HepG2 (cell line): ENCODE data around the gene GPR17. TPM values are rescaled to one million over a fixed set of nuclear protein-coding genes. Genes with fewer than 3 reads are reported as not detected.

Experiments
- ATAC-seq: fragments of 200-7000 bp; cut with Tn5 transposase; 3 replicates; pipeline ENCODE4 v1.9.1; 2020; ENCODE audit warnings: mild to moderate bottlenecking, moderate library complexity
- BruUV-seq: library from RNA; stranded (reverse); fragments of 400-500 nt; replicated peaks from 2 replicates; lab custom pipeline; 2021; lab: Mats Ljungman, UMichigan
- CTCF ChIA-PET: fragments of 300-600 bp; formaldehyde crosslinking; extraction: SDS; loops from one replicate; lab custom pipeline; 2021; ENCODE audit warnings: low total read pairs, inconsistent platforms, low intra/inter-chr PET ratio; lab: Yijun Ruan, JAX
- POLR2A ChIA-PET: fragments of 350-600 bp; sonication (Branson Sonifier 250); formaldehyde crosslinking; loops from one replicate; lab custom pipeline; 2020; ENCODE audit warnings: antibody characterized with exemption, inconsistent platforms; lab: Yijun Ruan, JAX
- DNase-seq: peaks from one replicate; pipeline ENCODE4 v3.0.0-alpha.2; 2015; ENCODE audit warnings: low spot score
- FAIRE-seq: peaks from 3 replicates; lab custom pipeline; 2011; peaks lifted over from hg19 to GRCh38; lab: Jason Lieb, UNC
- H2AFZ ChIP-seq: one replicate; pipeline ENCODE4 v1.6.1; 2011; ENCODE audit warnings: low read length, inconsistent platforms
- H3K27ac ChIP-seq: fragments of 300-600 bp; 3 replicates; pipeline ENCODE4 v1.8.0; 2011; ENCODE audit warnings: mixed run types, mild to moderate bottlenecking, mixed read lengths, low read length, inconsistent platforms; ENCODE audit not compliant: insufficient read depth; ENCODE audit errors: extremely low read length
- H3K27me3 ChIP-seq, 2 experiments: fragments of 200-600 bp in 1 of 2; 2 replicates in 1 of 2; 3 replicates in 1 of 2; pipeline versions ENCODE4 v1.6.0 to v1.8.0; 2011; ENCODE audit warnings: low read length in 2 of 2, mild to moderate bottlenecking in 2 of 2, moderate library complexity in 2 of 2, inconsistent platforms in 1 of 2; ENCODE audit not compliant: insufficient read depth in 2 of 2, control insufficient read depth in 1 of 2
- H3K36me3 ChIP-seq, 2 experiments: fragments of 200-600 bp in 1 of 2; replicated peaks in 1 of 2; 2 replicates in 1 of 2; 3 replicates in 1 of 2; pipeline versions ENCODE4 v1.5.1 to v1.8.0; 2011; ENCODE audit warnings: low read length in 2 of 2, inconsistent platforms in 1 of 2; ENCODE audit not compliant: insufficient read depth in 2 of 2, control insufficient read depth in 1 of 2
- H3K4me1 ChIP-seq: 2 replicates; pipeline ENCODE4 v1.5.1; 2012; ENCODE audit warnings: low read length, inconsistent platforms; ENCODE audit not compliant: insufficient read depth
- H3K4me2 ChIP-seq: 2 replicates; pipeline ENCODE4 v1.6.0; 2011; ENCODE audit warnings: low read depth, low read length, inconsistent platforms
- H3K4me3 ChIP-seq, 3 experiments: fragments of 200-600 bp in 1 of 3; sonication (generic), shearing (Covaris generic) in 1 of 3; replicated peaks in 1 of 3; 2 replicates each; pipeline ENCODE4 v1.5.1; 2011 to 2016; ENCODE audit warnings: low read length in 3 of 3, inconsistent platforms in 2 of 3, low read depth in 2 of 3, mild to moderate bottlenecking in 2 of 3, control low read depth in 1 of 3, mixed read lengths in 1 of 3; ENCODE audit not compliant: insufficient read depth in 1 of 3
- H3K79me2 ChIP-seq: one replicate; pipeline ENCODE4 v1.6.1; 2011; ENCODE audit warnings: low read length, inconsistent platforms; ENCODE audit not compliant: insufficient read depth
- H3K9ac ChIP-seq: 2 replicates; pipeline ENCODE4 v1.6.0; 2011; ENCODE audit warnings: mild to moderate bottlenecking, low read depth, low read length, inconsistent platforms; ENCODE audit not compliant: insufficient read depth
- H3K9me3 ChIP-seq: 2 replicates; pipeline ENCODE4 v1.5.1; 2012; ENCODE audit warnings: mild to moderate bottlenecking, low read length
- H4K20me1 ChIP-seq: 2 replicates; pipeline ENCODE4 v1.6.0; 2011; ENCODE audit warnings: inconsistent platforms, mild to moderate bottlenecking, low read length, moderate library complexity; ENCODE audit not compliant: insufficient read depth
- ARID2 ChIP-seq: sonication (generic); formaldehyde crosslinking; IDR thresholded peaks from 2 replicates; pipeline ENCODE4 v1.8.1; 2022; ENCODE audit warnings: mild to moderate bottlenecking, missing genetic modification reagents, borderline replicate concordance
- ELF1 ChIP-seq: sonication (generic); formaldehyde crosslinking; IDR thresholded peaks from 2 replicates; pipeline ENCODE4 v1.4.0; 2020; ENCODE audit warnings: missing genetic modification reagents
- SP5 ChIP-seq: IDR thresholded peaks from 2 replicates; pipeline ENCODE4 v1.6.1; 2016; ENCODE audit warnings: low read depth, borderline replicate concordance
- ZFP1 ChIP-seq: IDR thresholded peaks from 2 replicates; pipeline ENCODE4 v1.6.1; 2016
- ZNF142 ChIP-seq: sonication (generic); formaldehyde crosslinking; IDR thresholded peaks from 2 replicates; pipeline ENCODE4 v1.4.0; 2020; ENCODE audit warnings: missing genetic modification reagents
- WGBS: methylation state at CpG from one replicate; pipeline ENCODE4 v1.1.6; 2017; ENCODE audit warnings: low lambda C conversion rate; 5-methylcytosine and 5-hydroxymethylcytosine counted together
- in situ Hi-C: cut with HindIII; loops from 2 replicates; pipeline ENCODE4 v1.10.0; 2017; ENCODE audit warnings: low pct_unique_long_range_greater_than_20kb; ENCODE audit not compliant: extremely low pct_ligation_motif_present
- intact Hi-C: fragments of 100-400 bp; cut with micrococcal nuclease; formaldehyde crosslinking; loops from one replicate; pipeline ENCODE4 v1.10.0; 2022; ENCODE audit not compliant: unreplicated experiment
- polyA plus RNA-seq, 8 experiments: library from polyadenylated mRNA; depleted of rRNA in 3 of 8; stranded (reverse) in 7 of 8; unstranded in 1 of 8; fragments of >200 nt; fragmentation: Illumina TruSeq in 4 of 8; extraction: Trizol in 4 of 8; gene quantifications; 2 replicates each; pipeline versions ENCODE4 v1.2.1 to v1.2.3, GENCODE V29; 2011 to 2016; ENCODE audit warnings: low read depth in 4 of 8, missing spikeins in 1 of 8, mixed read lengths in 1 of 8; ENCODE audit not compliant: insufficient read depth in 1 of 8
- total RNA-seq, 5 experiments: library from RNA; depleted of rRNA; stranded (reverse); fragments of >200 nt; fragmentation: Illumina TruSeq; extraction: Trizol; gene quantifications; 2 replicates each; pipeline ENCODE4 v1.2.3, GENCODE V29; 2016; ENCODE audit warnings: low read depth in 1 of 5

The GPR17 gene
- total and polyA plus RNA-seq, 2 of the 13 experiments (the other 11 are each of a cell fraction or from before 2014, with no cell fraction given), result not detected

GRCh38 chr2:127688405-127688804 is 42.5 kb downstream of the GPR17 start:
- peak; percentile 49 for FAIRE-seq
- in situ Hi-C loops, result no loop called here
- no peak overlapping the region for H3K27ac ChIP-seq
- no peaks in the 10 kb centered on the region for H3K36me3 ChIP-seq
- peaks cover 0 to 11% of the 10 kb centered on the region in 2 experiments; a peak in 4 of 5 replicates for H3K27me3 ChIP-seq
- no peak for TF ChIP-seq ARID2 (CRISPR knock-in tag)
- TF ChIP-seq ELF1, result no peak
- TF ChIP-seq ZFP1 (CRISPR knock-in tag), result peak; percentile 78; the same call in 1 of the 2 replicates
- no peak for TF ChIP-seq ZNF142
- TF ChIP-seq SP5 (CRISPR knock-in tag), result no peak
- peaks cover 32% of the 10 kb centered on the region for H3K9me3 ChIP-seq
- H4K20me1 ChIP-seq, result no peaks in the 10 kb centered on the region
- BruUV-seq, result no TSS peak
- ATAC-seq, result no peak
- H3K4me3 ChIP-seq, result no peak overlapping the region
- no peak for DNase-seq
- CTCF ChIA-PET, result no interaction called here
- no peaks in the 10 kb centered on the region for H3K79me2 ChIP-seq
- H3K4me2 ChIP-seq, result no peak overlapping the region
- peaks cover 6% of the 10 kb centered on the region; the same call in 1 of the 2 replicates for H3K4me1 ChIP-seq
- no peak overlapping the region for H2AFZ ChIP-seq
- POLR2A ChIA-PET, result no interaction called here
- intact Hi-C loops, result no loop called here
- 2% methylated on average over 1 of the region's 1 CpG for WGBS
- no peak overlapping the region for H3K9ac ChIP-seq
